Epidermal melanocyte (primary cell): ENCODE measurements around the gene ARHGAP15.

Experiments
- DNase-seq: peaks from one replicate; pipeline ENCODE4 v3.0.0; 2011; ENCODE audit warnings: low spot score; ENCODE audit not compliant: insufficient read length

The ARHGAP15 gene

GRCh38 chr2:143144813-143145455, 15.7 kb downstream of the ARHGAP15 start:
- no peak for DNase-seq

- no peak for DNase-seq
Measured at GRCh38 chr2:143146366-143146765, 17.1 kb downstream of the ARHGAP15 start.

GRCh38 chr2:143146815-143147530, 17.8 kb downstream of the ARHGAP15 start:
- DNase-seq: no peak

- no peak for DNase-seq
Measured at GRCh38 chr2:143148011-143148410, 18.8 kb downstream of the ARHGAP15 start.

GRCh38 chr2:143148757-143149156, 19.5 kb downstream of the ARHGAP15 start:
- no peak for DNase-seq

- no peak for DNase-seq
Measured at GRCh38 chr2:143150287-143150686, 21.1 kb downstream of the ARHGAP15 start.

GRCh38 chr2:143151111-143151752, 22.0 kb downstream of the ARHGAP15 start:
- no peak for DNase-seq

GRCh38 chr2:143152219-143152618, 23.0 kb downstream of the ARHGAP15 start:
- no peak for DNase-seq

- no peak for DNase-seq
Measured at GRCh38 chr2:143152637-143153036, 23.4 kb downstream of the ARHGAP15 start.

- DNase-seq: no peak
Measured at GRCh38 chr2:143155661-143156060, 26.4 kb downstream of the ARHGAP15 start.

GRCh38 chr2:143157001-143157400, 27.8 kb downstream of the ARHGAP15 start:
- no peak for DNase-seq

- DNase-seq: no peak
Measured at GRCh38 chr2:143157418-143157817, 28.2 kb downstream of the ARHGAP15 start.

GRCh38 chr2:143158098-143158497, 28.9 kb downstream of the ARHGAP15 start:
- no peak for DNase-seq

GRCh38 chr2:143158551-143159485, 29.6 kb downstream of the ARHGAP15 start:
- no peak for DNase-seq

- DNase-seq: no peak
Measured at GRCh38 chr2:143159486-143159840, 30.2 kb downstream of the ARHGAP15 start.

GRCh38 chr2:143160732-143161707, 31.8 kb downstream of the ARHGAP15 start:
- DNase-seq: no peak

GRCh38 chr2:143162123-143162837, 33.1 kb downstream of the ARHGAP15 start:
- DNase-seq: no peak

- no peak for DNase-seq
Measured at GRCh38 chr2:143162997-143163396, 33.8 kb downstream of the ARHGAP15 start.

- no peak for DNase-seq
Measured at GRCh38 chr2:143163499-143163898, 34.3 kb downstream of the ARHGAP15 start.

GRCh38 chr2:143165291-143165690, 36.1 kb downstream of the ARHGAP15 start:
- DNase-seq: no peak
